NCI-H446 treated with DMSO at 0.1 percent for 48 hours (cell line): Measurements from ENCODE around the gene IRX4.

ENCODE experiments used
- DNase-seq: peaks from one replicate; lab custom pipeline; 2025; lab: John Stamatoyannopoulos, UW

IRX4 gene

DNA sequence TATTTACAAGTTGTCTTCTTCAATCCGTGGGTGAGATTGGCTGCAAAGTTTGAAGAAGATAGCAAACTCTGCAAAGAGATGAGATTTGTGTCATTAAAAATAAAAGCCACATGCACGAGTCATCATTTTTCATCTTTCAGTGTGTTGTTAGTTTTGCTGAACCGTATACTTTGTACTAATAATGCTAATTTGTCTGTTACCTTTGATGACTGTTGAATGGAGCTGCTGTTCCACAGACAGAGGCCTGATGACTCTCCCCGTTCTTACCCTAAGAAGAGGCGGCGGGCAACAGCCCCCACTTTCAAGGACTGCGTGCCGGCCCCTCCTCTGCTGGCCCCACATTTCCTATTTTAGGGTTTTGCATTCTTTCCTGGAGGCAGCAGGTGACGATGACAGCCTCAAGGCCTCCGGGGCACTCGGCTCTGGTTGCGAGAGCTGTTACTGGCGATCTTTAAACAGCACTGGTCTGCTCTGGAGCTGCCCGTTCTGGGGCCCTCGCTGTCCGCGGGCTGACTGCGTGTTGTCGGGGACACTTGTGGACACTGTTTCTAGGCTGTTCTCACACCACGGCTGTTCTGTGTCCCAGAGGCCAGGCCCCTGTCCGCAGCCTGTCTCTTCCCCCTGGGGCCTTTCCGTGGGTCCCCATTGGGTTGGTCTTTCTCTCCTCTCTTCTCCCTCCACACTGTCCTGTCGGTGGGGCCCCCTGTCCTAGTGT is 46.4 kb downstream of the IRX4 start:
- DNase-seq = no peak

DNA sequence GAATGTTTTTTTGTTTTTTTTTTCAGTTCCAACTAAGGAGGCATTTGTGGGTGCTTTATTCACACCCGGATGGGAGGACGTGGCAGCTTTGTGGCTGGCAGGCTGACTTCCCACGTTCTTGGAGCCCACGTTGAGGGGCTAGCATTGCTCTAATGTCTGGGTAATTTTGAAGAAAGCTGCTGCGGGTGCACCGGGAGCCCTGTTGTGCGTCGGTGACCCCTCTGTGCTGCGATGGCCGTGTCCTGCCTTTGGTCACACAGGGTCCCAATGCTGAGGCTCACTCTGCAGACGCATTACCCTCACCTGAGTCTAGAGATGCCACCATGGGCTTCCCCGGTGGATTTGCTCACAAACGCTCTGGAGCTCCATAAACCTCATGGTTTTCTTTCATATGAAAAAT is 47.3 kb downstream of the IRX4 start:
- DNase-seq = no peak

DNA sequence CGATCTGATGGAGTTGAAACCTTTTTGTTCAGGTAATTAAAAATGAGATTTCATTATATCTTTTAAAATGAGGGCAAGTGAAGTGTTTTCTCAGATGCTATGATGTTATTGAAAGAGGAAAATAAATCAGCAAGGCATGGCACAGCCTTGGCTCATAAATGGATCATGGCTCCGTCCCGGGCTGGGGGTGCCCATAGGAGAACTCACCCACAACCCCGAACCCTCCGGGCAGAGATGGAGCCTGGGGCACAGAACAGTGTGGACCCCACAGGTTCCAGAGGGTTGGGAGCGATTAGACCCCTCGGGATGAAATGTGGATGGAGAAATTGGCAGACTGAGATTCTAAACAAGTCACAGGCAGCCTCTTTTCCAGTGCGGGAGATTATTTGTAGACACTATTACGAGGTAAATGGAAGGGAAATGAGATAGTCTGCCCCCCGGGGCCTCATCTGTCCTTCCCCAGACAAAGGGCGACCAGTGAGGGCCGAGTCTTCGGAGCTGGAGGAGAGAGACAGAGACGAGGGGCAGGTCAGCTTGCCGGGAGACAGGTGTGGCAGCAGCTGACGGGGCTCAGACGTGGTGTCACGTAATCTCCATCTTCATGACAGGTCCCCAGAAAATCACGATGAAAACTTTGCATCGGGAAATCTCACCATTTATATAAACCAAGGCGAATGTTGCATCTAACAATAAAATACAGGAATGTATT is 47.9 kb downstream of the IRX4 start:
- no peak for DNase-seq

DNA sequence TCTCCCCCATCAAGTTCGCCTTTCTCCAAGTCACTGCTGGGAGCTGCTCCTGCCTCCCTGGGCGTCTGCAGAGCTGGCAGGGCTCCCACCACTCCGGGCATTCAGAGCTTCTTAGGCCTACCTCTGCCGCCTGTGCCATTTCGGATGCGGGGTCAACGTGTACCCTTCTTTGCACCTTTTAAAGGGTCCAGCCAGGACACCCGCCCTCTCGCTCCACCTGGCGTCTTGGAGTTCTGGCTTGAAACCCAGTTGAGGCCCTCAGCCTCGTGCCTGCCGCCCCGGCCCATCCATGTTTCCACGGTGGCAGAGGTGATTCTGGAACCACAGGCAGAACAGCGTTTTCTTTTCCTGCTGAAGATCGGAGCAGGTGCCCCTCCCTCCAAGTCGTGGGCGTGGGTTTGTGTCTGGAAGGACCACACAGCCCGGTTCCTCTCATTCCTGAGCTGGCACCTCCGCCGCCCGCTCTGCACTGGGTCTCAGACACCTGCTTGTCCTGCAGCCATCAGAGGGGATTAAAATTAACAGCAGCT is 48.6 kb downstream of the IRX4 start:
- DNase-seq = no peak

DNA sequence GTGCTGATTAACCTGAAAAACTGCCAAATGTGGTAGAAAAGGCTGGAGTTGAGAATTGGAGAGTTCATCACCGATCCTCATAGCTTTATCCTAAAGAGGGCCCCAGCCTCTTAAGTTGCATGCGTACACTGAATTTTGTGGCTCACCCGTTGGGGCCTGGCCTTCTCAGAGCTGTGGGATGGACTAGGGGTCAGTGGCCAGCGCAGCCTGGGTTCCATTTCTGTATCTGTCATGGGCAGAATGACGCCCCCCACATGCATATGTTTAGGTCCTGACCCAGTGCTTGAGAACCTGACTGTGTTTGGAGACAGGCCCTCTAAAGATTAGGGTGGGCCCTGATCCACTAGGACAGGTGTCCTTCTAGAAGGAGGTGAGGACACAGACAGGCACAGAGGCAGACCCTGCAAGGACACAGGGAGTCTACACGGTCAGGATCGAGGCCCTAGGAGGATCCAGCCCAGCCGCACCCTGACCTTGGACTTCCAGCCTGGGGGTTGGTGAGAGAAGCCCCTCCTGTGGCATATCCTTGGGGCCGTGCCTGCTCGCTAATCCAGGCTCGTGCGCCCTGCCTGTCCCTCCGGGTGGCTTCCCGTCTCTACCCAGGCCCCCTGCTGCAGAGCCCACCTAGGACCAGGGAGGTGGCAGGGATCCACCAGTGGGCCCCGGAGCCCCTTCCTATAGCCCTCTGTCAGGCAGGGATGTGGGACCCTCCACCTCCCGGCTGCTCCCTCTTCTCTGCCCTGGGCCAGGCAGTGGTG is 49.3 kb downstream of the IRX4 start:
- DNase-seq = no peak

DNA sequence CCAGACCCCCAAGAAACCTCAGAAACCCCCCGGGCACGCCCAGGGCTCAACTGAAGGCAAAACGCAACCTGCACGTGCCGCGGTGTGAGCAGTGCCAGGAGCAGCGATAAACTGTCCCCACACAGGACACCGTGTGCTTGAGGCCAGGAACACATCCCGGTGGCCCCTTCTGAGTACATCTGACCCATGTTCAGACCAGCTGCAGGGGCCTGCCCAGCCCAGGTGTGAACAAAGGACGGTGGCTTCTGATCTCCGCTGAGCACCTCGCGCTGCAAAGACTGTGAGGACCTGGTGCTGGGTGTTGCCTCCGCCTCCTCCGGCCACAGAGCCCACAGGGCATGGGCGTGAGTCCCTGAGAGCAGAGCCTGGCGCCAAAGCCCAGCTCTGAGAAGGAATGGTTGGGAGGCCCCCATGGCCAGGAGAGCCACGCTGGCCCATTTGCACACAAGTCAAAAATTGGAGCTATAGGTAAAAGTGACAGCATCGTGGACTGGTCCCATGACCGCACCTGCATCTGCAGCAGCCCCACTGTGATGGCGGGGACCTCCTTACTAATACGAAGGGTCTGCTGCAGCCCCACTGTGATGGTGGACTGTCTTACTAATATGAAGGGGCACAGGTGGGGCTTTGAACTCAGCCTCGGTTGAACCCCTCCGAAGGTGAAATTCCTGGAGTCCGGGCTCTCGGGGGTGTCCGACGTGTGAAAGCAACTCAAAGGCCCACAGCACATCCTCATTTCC is 50.0 kb downstream of the IRX4 start:
- no peak for DNase-seq

DNA sequence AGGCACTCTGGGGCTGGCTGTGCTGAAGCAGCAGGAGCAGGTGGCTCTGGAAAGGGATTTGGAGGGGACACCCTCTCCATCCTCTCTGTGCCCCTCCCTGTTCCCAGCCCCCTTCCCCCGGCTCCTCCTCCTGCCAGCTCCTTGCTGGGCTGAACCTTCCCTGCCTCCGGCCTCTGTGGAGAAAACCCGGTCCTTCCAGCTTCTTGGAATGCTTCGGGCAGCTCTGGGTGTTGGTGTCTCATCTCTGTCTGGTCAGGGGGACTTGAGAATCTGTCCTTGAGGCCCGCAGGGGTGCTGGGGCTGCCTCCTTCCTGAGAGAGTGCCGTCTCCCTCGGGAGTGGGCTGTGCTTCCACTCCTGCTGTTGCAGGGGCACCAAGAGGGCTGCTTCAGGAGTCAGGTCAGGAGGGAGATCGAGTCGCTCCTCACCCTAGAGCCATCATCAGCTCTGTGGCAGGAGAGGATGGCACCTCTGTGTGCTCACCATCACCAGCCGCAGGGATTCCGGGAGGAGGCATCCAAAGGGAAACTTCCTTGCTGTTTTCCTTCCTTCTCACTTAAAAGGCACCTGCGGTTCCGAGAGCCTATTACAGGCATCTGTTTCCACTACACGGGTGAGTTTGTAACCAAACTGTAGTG is 50.9 kb downstream of the IRX4 start:
- DNase-seq = no peak

DNA sequence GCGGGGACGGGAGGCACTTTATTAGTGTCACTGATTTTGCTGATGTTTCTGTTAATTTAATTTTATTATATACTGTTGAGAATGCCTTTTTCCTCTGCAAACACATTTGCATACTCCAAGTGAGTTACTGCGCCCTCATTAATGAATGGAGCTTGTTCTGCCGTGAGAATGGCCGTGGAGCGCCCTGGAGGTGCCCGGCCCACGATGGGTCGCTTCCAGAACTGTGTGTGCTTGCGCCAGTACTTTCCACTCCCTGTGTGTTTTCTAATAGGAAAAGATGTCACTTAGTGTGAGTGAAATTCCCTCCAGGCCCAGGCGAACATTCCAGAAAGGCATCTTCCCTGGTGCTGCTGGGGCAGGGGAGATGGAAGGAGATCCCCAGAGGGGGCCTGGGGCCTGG is 51.5 kb downstream of the IRX4 start:
- no peak for DNase-seq

DNA sequence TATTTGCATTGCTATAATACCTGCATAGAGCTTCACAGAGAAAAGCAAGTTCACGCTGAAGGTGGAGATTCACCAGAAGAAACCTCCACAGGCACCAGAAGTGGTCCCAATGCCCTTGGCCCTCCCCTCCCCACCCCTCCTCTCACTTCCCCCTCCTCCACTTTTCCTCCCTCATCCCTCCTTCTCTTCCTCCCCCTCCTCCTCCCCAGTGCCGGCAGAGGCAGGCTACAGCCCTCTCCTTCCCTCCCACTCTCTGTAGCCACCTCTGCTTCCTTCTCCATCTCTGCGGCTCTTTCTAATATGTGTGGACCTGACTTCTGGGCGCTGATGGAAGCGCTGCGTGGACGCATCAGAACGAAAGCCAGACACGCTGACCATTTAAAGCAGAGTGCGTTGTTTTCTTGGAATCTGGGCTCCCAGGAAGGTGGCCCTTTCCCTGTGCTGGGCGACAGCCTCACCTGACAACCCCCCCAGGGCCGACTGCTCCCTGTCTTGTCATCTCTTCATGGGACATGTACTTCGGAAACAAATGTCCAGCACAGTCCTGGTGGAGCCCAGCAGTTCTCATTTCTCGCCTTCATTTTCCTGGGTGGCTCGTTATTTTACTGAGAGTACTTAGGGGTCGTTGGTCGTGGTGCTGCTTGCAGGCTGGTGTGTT is 52.0 kb downstream of the IRX4 start:
- DNase-seq = no peak

DNA sequence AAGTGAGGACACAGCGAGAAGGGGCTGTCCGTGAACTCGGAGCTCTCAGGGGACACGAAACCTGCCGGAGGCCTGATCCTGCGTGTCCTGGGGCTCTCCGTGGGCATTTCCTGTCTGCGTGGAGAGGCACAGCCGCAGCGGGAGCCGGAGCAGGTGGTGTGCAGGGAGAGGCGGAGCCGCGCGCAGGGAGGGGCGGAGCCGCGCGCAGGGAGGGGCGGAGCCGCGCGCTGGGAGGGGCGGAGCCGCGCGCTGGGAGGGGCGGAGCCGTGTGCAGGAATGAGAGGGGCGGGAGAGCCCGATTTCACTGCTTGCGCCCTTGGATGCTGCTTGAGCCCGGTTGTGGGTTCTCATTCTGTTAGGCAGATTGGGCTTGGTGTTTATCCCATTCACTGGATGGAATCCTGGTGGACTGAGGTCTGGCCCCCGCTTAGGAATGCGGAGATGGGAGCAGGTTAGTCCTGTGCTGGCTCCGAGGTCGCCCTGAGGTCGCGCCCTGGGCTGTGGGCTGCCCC is 54.8 kb downstream of the IRX4 start:
- DNase-seq = no peak
